ENCODE results near the gene KLHL11.

The KLHL11 gene

DNA sequence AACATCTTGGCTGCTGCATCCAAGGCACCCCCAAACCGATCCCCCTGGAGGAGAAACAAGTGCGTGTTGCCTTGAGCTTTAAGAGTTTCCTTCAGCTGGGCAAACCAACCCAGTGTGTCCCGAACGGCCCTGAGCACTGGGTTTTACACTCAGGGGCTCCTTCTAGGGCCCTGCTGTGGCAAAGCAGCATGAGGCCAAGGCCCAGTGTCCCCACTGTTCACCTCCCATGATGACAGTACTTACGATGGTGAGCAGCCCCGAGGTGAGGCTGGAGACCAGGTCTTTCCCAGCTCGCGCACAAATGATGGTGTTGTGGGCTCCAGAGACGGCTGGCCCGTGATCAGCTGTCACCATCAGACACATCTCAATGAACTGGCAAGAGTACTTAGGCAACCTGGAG is 6.6 kb upstream of the KLHL11 start:
- no peak for DNase-seq (ENCODE audit: low read depth)
- no peak overlapping the region for H3K4me3 ChIP-seq (ENCODE audit: low read depth, low read length)
- no peak for TF ChIP-seq CTCF (IDR thresholded peaks at IDR 0.05; ENCODE audit: low read depth, low read length, missing control alignments)

- H3K4me3 ChIP-seq (ENCODE audit: low read depth, low read length), result no peak overlapping the region
- no peak for DNase-seq (ENCODE audit: low read depth)
- no peak for TF ChIP-seq CTCF (IDR thresholded peaks at IDR 0.05; ENCODE audit: low read depth, low read length, missing control alignments)
Observed at GRCh38 chr17:41870627-41871026, 5.4 kb upstream of the KLHL11 start.

DNA sequence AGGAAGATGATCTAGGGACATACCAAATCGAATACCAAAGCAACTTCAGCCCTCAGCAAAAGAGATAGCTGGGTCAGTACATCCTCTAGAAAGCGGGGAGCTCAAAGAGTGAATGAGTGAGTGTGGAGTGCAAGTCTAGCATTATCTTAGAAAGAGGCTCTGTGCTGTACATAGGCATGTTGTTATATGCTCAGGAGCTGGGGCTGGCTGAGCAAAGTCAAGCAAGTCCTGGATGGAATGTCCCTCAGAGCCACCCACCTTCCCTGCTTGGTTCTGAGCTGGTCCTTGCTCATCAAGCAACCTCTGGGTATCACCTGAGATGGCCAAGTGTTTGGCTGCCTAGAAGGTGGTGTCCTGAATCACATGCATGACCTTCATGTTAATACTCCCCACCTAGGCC is 4.9 kb upstream of the KLHL11 start:
- no peak for TF ChIP-seq CTCF (IDR thresholded peaks at IDR 0.05; ENCODE audit: low read depth, low read length, missing control alignments)
- DNase-seq (ENCODE audit: low read depth), result no peak
- no peak overlapping the region for H3K4me3 ChIP-seq (ENCODE audit: low read depth, low read length)

DNA sequence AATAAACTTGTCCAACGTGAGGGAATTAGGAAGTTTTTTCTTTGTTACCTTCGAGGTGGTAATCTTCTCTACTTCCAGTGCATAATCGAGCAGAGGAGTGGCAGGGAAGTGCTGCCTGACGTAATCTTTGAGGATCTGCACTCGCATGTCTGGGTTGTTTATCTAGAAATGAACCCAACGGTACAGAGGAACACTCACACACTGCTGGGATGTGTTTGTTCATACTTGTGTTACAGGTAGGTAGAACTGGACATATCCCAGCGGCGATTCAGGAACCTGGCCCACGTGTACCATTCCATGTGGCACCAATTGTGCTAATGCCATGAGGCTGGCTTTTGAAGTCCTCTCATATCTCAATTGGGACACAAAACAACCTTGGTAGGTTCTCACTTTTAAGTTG is 4.2 kb upstream of the KLHL11 start:
- no peak for DNase-seq (ENCODE audit: low read depth)
- TF ChIP-seq CTCF (IDR thresholded peaks at IDR 0.05; ENCODE audit: low read depth, low read length, missing control alignments), result no peak

GRCh38 chr17:41868568-41868967 is 3.3 kb upstream of the KLHL11 start:
- H3K4me3 ChIP-seq (ENCODE audit: low read depth, low read length), result no peak overlapping the region
- no peak for TF ChIP-seq CTCF (IDR thresholded peaks at IDR 0.05; ENCODE audit: low read depth, low read length, missing control alignments)
- no peak for DNase-seq (ENCODE audit: low read depth)

More for the DNA sequence above, 4.2 kb upstream of the KLHL11 start:
- no peak overlapping the region for H3K4me3 ChIP-seq (ENCODE audit: low read depth, low read length)

DNA sequence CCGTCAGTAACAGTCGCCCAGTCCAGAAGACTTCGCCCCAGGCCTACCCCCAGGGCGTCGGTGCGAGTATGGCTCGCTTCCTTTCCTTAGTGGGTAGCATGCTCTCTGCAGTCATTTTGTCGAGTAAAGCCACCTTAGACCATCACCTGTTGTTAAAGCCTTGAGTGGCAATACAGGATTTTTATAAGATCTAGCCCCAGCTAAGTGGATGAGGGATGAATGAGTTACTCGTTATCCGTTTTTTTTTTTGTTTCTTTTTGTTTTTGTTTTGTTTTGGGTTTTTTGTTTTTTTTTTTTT is 322 bp upstream of the KLHL11 start:
- no peak for TF ChIP-seq CTCF (IDR thresholded peaks at IDR 0.05; ENCODE audit: low read depth, low read length, missing control alignments)
- DNase-seq (ENCODE audit: low read depth), result no peak
- H3K4me3 ChIP-seq (ENCODE audit: low read depth, low read length), result peak overlapping the region; percentile 22

- peak overlapping the region; percentile 92 for H3K4me3 ChIP-seq (ENCODE audit: low read depth, low read length)
- no peak for DNase-seq (ENCODE audit: low read depth)
- no peak for TF ChIP-seq CTCF (IDR thresholded peaks at IDR 0.05; ENCODE audit: low read depth, low read length, missing control alignments)
Observed at GRCh38 chr17:41864498-41864835, 756 bp downstream of the KLHL11 start.
